ENCODE results near the gene PHTF2. TPM values are rescaled to one million over a fixed set of nuclear protein-coding genes. Genes with fewer than 3 reads are reported as not detected.
A peak's percentile ranks its signal among the peaks of the same experiment; 100 is the strongest.

PHTF2 gene
- total and polyA plus RNA-seq, 2 of the 4 experiments (the other 2 are of a cell fraction), result 28.3 to 69.9 TPM

- TF ChIP-seq RFX5 (IDR thresholded peaks at IDR 0.05; ENCODE audit: low read depth, low read length) (no peak), USF2 (IDR thresholded peaks at IDR 0.05; ENCODE audit: low read depth, low read length) (no peak), SMC3 (IDR thresholded peaks at IDR 0.05; ENCODE audit: low read depth, low read length) (peak; percentile 40)
Measured at GRCh38 chr7:77798394-77799077, at the start of gene PHTF2, which contains the start of gene TMEM60 (continued).

- H4K91ac ChIP-seq (ENCODE audit: insufficient read depth, low read depth, low read length), result no peak overlapping the region
- H3K4me3 ChIP-seq (ENCODE audit: insufficient read depth, low read depth, low read length), result no peak overlapping the region
Measured at GRCh38 chr7:77752016-77752415, 46.6 kb upstream of the PHTF2 start.

More at GRCh38 chr7:77752016-77752415, 46.6 kb upstream of the PHTF2 start:
- no peak overlapping the region for H2BK5ac ChIP-seq (ENCODE audit: low read depth, low read length, poor library complexity, severe bottlenecking)
- in situ Hi-C loops (cut with MboI; ENCODE audit: low sequenced_read_pairs), result loop anchor here (5.0 kb wide), 1 partner anchor 95 kb away; no protein-coding TSS in a partner anchor
- POLR2A ChIA-PET (ENCODE audit: unreplicated experiment), result interaction anchor here (0.6 kb wide), 1 partner anchor 9 kb away, joined by 3 read pairs; no protein-coding TSS in a partner anchor
- H3K14ac ChIP-seq (replicated peaks; ENCODE audit: low read depth, low read length), result no peak overlapping the region
- H3K4me1 ChIP-seq (ENCODE audit: control insufficient read depth, insufficient read depth, low read length), result peaks cover 2% of the 10 kb centered on the region; the same call in 1 of the 2 replicates
- no peak for ATAC-seq (ENCODE audit: low read depth)
- H3K27me3 ChIP-seq (ENCODE audit: control insufficient read depth, insufficient read depth, low read length), result no peaks in the 10 kb centered on the region
- WGBS, 2 experiments (ENCODE audit: extremely low coverage in 2 of 2, insufficient read length in 1 of 2), result no CpG with 5 or more reads among the region's 2 CpGs
- CTCF ChIA-PET, result no interaction called here
- H2AFZ ChIP-seq (replicated peaks; ENCODE audit: low read length, poor library complexity), result no peak overlapping the region
- DNase-seq, result no peak
- no peak overlapping the region for H2BK15ac ChIP-seq (ENCODE audit: low read depth, low read length)
- H3K9me3 ChIP-seq (ENCODE audit: control insufficient read depth, insufficient read depth, low read length), result no peaks in the 10 kb centered on the region
- BruUV-seq (replicated peaks), result no TSS peak
- H2AK9ac ChIP-seq (replicated peaks; ENCODE audit: low read depth, low read length, poor library complexity), result no peak overlapping the region
- intact Hi-C loops (cut with micrococcal nuclease), result no loop called here
- no peak overlapping the region for H3K4me2 ChIP-seq (ENCODE audit: low read depth, low read length)
- dilution Hi-C loops (cut with HindIII; ENCODE audit: low sequenced_read_pairs, unreplicated experiment), result no loop called here
- H3K9me1 ChIP-seq (ENCODE audit: insufficient read depth, low read length), result peaks cover 8% of the 10 kb centered on the region; the same call in 1 of the 2 replicates
- no peak overlapping the region for H3K27ac ChIP-seq (ENCODE audit: insufficient read depth, low read length)
- H2BK20ac ChIP-seq (ENCODE audit: low read depth, low read length), result no peak overlapping the region
- H3K56ac ChIP-seq (ENCODE audit: extremely low read depth, insufficient read depth, low read length), result no peak overlapping the region
- no peak overlapping the region for H4K5ac ChIP-seq (ENCODE audit: low read depth, low read length)
- H3K23ac ChIP-seq (ENCODE audit: low read depth, low read length), result 0 out of 2 replicates have a peak overlapping the region, but pooled peaks have one; percentile 2
- H3K79me1 ChIP-seq (ENCODE audit: low read depth in 1 of 2, low read length in 2 of 2), result peaks cover 17 to 67% of the 10 kb centered on the region in 2 experiments; a peak in 3 of 4 replicates
- no peak overlapping the region for H2BK120ac ChIP-seq (ENCODE audit: low read depth, low read length)
- no peak overlapping the region for H3K9ac ChIP-seq (ENCODE audit: low read depth, low read length)
- 0 out of 2 replicates have a peak, but pooled peaks cover 9% of the 10 kb centered on the region for H4K20me1 ChIP-seq (ENCODE audit: insufficient read depth, low read length)
- no peak overlapping the region for H3K18ac ChIP-seq (ENCODE audit: low read depth, low read length)
- peaks cover 2% of the 10 kb centered on the region for H3K36me3 ChIP-seq (ENCODE audit: control insufficient read depth, insufficient read depth, low read length)
- H3K4ac ChIP-seq (ENCODE audit: low read depth, low read length), result no peak overlapping the region
- H4K8ac ChIP-seq (ENCODE audit: low read depth in 2 of 2, low read length in 2 of 2), result no peak overlapping the region
- no peak overlapping the region for H2AK5ac ChIP-seq (ENCODE audit: low read depth, low read length)
- TF ChIP-seq ELK1 (IDR thresholded peaks at IDR 0.05; ENCODE audit: borderline replicate concordance, low read depth, low read length) (no peak), POLR2A (IDR thresholded peaks at IDR 0.05; ENCODE audit: low read depth, low read length) (no peak), RAD21 (IDR thresholded peaks at IDR 0.05; ENCODE audit: low read length) (no peak), MAZ (IDR thresholded peaks at IDR 0.05; ENCODE audit: borderline replicate concordance, low read depth, low read length) (no peak), CTCF (conservative IDR thresholded peaks at IDR 0.05; ENCODE audit: low read depth, low read length) (no peak), RFX5 (IDR thresholded peaks at IDR 0.05; ENCODE audit: low read depth, low read length) (no peak), MXI1 (IDR thresholded peaks at IDR 0.05; ENCODE audit: borderline replicate concordance, low read depth, low read length) (no peak)

Data from IMR-90 (cell line).